Stomach (tissue), 9 donors: Measurements from ENCODE around the gene MMS19. TPM values are rescaled to one million over a fixed set of nuclear protein-coding genes. Genes with fewer than 3 reads are reported as not detected.

Experiments
- DNase-seq, 2 donors: peaks; one replicate each; pipeline versions ENCODE4 v3.0.0 to v3.0.0-alpha.2; 2013 to 2019
- H3K27ac ChIP-seq, 5 donors: fragments of 200-600 bp in 4 of 5; sonication (generic) in 4 of 5; one replicate each; pipeline ENCODE4 v1.5.1; 2013 to 2019; ENCODE audit warnings: mild to moderate bottlenecking in 1 of 5, moderate library complexity in 1 of 5
- H3K27me3 ChIP-seq, 3 donors: fragments of 200-600 bp; sonication (generic); one replicate each; pipeline ENCODE4 v1.5.1; 2017 to 2019; ENCODE audit warnings: mixed run types in 1 of 3
- H3K36me3 ChIP-seq, 4 donors: fragments of 200-600 bp; sonication (generic); 1 replicate in 3 of 4; 2 replicates in 1 of 4; pipeline ENCODE4 v1.5.1; 2016 to 2019
- H3K4me1 ChIP-seq, 4 donors: fragments of 200-600 bp; sonication (generic); one replicate each; pipeline ENCODE4 v1.5.1; 2016 to 2019
- H3K4me3 ChIP-seq, 4 donors: fragments of 200-600 bp; sonication (generic) in 3 of 4; one replicate each; pipeline ENCODE4 v1.5.1; 2016 to 2019; ENCODE audit warnings: mild to moderate bottlenecking in 1 of 4
- H3K9me3 ChIP-seq, 4 donors: fragments of 200-600 bp; sonication (generic); one replicate each; pipeline ENCODE4 v1.5.1; 2016 to 2019
- EP300 ChIP-seq: sonication (generic); formaldehyde crosslinking; IDR thresholded peaks from one replicate; pipeline ENCODE4 v1.6.1; 2017; ENCODE audit warnings: antibody characterized with exemption
- POLR2A ChIP-seq, 4 donors: fragments of 450-650 bp; IDR thresholded peaks; one replicate each; pipeline ENCODE4 v1.6.1; 2016; ENCODE audit warnings: antibody characterized with exemption in 4 of 4, control low read depth in 2 of 4, mild to moderate bottlenecking in 1 of 4, moderate library complexity in 1 of 4
- POLR2AphosphoS5 ChIP-seq, 3 donors: sonication (generic); formaldehyde crosslinking; IDR thresholded peaks; one replicate each; pipeline ENCODE4 v1.6.1; 2016; ENCODE audit warnings: antibody characterized with exemption in 3 of 3
- WGBS, 5 donors: extraction: QIAGEN DNeasy Blood & Tissue Kit in 3 of 5; methylation state at CpG; one replicate each; pipeline versions ENCODE4 v1.1.5 to v1.1.7; 2013 to 2018; 5-methylcytosine and 5-hydroxymethylcytosine counted together
- intact Hi-C: fragments of 100-400 bp; cut with DNase I; formaldehyde crosslinking; loops from one replicate; pipeline ENCODE4 v1.15.1; 2023; ENCODE audit warnings: low total_unique reads
- polyA plus RNA-seq, 3 donors: library from polyadenylated mRNA; stranded (reverse); fragments of 200-250 nt; gene quantifications; one replicate each; pipeline ENCODE4 v1.2.3, GENCODE V29; 2013
- total RNA-seq, 5 donors: library from RNA; depleted of rRNA; stranded (reverse); fragments of >200 nt; gene quantifications; one replicate each; pipeline versions ENCODE4 v1.1.0 to v1.2.3, GENCODE V29; 2014 to 2016
- TF ChIP-seq, protein P1 (sequence below), 7 experiments: fragments of 450-650 bp in 4 of 7; fragments of 200-600 bp in 3 of 7; sonication (generic) in 3 of 7; IDR thresholded peaks; one replicate each; pipeline ENCODE4 v1.5.1; 2016 to 2019; ENCODE audit warnings: antibody characterized with exemption in 7 of 7, control low read depth in 2 of 7, mild to moderate bottlenecking in 1 of 7
- donor health status: healthy with polysubstance abuse.
- donor health status: Bipolar disorder and iron deficiency.
- donor health status: healthy.

MMS19 gene
- total and polyA plus RNA-seq, 8 donors, result 30.9 to 146 (median 58.4) TPM

DNA sequence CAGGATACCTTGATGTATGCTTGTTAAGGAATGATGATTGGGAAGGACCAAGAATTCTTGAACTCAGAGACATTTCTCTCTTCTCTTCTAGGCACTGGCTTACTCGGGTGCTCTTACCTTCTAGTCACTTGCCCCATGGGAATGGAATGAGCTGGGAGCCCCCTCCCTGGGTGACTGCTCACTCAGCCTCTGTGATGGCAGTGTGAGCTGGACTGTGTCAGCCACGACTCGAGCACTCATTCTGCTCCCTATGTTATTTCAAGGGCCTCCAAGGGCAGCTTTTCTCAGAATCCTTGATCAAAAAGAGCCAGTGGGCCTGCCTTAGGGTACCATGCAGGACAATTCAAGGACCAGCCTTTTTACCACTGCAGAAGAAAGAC is 41.5 kb downstream of the MMS19 start:
- no peaks in the 10 kb centered on the region for H3K9me3 ChIP-seq
- WGBS, 5 donors, result 72 to 84% (median 80%) methylated on average over 3 of the region's 3 CpGs
- H3K27ac ChIP-seq, result no peak overlapping the region
- no peak for DNase-seq
- no peak overlapping the region for H3K4me3 ChIP-seq
- no peaks in the 10 kb centered on the region for H3K27me3 ChIP-seq
- no peak for TF ChIP-seq POLR2AphosphoS5 (IDR thresholded peaks at IDR 0.05)
- TF ChIP-seq, protein P1, sequence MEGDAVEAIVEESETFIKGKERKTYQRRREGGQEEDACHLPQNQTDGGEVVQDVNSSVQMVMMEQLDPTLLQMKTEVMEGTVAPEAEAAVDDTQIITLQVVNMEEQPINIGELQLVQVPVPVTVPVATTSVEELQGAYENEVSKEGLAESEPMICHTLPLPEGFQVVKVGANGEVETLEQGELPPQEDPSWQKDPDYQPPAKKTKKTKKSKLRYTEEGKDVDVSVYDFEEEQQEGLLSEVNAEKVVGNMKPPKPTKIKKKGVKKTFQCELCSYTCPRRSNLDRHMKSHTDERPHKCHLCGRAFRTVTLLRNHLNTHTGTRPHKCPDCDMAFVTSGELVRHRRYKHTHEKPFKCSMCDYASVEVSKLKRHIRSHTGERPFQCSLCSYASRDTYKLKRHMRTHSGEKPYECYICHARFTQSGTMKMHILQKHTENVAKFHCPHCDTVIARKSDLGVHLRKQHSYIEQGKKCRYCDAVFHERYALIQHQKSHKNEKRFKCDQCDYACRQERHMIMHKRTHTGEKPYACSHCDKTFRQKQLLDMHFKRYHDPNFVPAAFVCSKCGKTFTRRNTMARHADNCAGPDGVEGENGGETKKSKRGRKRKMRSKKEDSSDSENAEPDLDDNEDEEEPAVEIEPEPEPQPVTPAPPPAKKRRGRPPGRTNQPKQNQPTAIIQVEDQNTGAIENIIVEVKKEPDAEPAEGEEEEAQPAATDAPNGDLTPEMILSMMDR (IDR thresholded peaks at IDR 0.05), result no peak
- no peak for TF ChIP-seq EP300
- no peak for TF ChIP-seq POLR2A (IDR thresholded peaks at IDR 0.05)
- intact Hi-C loops, result no loop called here
- H3K4me1 ChIP-seq, result peaks cover 10 to 32% (median 22%) of the 10 kb centered on the region in 4 donors
- peaks cover 64 to 96% (median 93%) of the 10 kb centered on the region in 4 donors for H3K36me3 ChIP-seq

DNA sequence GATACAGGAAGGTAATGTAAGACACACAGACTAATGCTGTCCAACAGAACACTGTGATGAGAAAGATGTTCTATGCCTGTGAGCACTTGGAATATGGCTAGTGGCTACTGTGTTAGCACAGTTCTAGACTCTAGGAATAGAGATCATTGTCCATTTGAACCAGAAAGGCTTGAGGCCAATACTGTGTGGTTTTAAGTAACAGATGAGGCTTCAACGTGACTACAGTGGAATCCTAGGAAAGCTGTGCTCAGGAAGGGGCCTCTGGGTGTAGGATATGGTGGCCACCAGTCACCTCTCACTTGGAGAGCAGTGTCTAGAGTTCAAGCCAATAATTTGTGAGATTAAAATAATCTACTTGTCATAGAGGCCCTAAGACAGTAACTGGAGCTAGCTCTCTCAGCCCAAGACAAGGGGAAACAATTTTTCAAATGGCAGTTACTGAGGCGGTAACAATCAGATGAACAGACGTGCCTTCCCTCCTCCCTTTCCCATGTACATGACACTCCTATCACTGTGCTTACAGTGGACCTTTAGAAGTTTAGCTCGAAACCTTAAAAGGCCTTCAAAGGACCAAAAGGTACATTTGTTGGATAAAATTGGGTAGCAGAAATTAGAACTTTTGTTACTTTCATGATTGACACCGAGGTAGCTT is 42.1 kb downstream of the MMS19 start:
- no peaks in the 10 kb centered on the region for H3K27me3 ChIP-seq
- peaks cover 10 to 37% (median 24%) of the 10 kb centered on the region in 4 donors for H3K4me1 ChIP-seq
- peaks cover 59 to 95% (median 90%) of the 10 kb centered on the region in 4 donors for H3K36me3 ChIP-seq
- H3K9me3 ChIP-seq, result no peaks in the 10 kb centered on the region
- WGBS, 5 donors, result 62 to 81% (median 73%) methylated on average over 5 of the region's 5 CpGs
- intact Hi-C loops, result no loop called here
- DNase-seq, result no peak
- H3K4me3 ChIP-seq, result no peak overlapping the region
- TF ChIP-seq, protein P1 (IDR thresholded peaks at IDR 0.05), result no peak
- TF ChIP-seq POLR2A (IDR thresholded peaks at IDR 0.05), result no peak
- no peak for TF ChIP-seq POLR2AphosphoS5 (IDR thresholded peaks at IDR 0.05)
- TF ChIP-seq EP300, result no peak
- H3K27ac ChIP-seq, result peak overlapping the region in 1 of 5 donors; percentile 12

DNA sequence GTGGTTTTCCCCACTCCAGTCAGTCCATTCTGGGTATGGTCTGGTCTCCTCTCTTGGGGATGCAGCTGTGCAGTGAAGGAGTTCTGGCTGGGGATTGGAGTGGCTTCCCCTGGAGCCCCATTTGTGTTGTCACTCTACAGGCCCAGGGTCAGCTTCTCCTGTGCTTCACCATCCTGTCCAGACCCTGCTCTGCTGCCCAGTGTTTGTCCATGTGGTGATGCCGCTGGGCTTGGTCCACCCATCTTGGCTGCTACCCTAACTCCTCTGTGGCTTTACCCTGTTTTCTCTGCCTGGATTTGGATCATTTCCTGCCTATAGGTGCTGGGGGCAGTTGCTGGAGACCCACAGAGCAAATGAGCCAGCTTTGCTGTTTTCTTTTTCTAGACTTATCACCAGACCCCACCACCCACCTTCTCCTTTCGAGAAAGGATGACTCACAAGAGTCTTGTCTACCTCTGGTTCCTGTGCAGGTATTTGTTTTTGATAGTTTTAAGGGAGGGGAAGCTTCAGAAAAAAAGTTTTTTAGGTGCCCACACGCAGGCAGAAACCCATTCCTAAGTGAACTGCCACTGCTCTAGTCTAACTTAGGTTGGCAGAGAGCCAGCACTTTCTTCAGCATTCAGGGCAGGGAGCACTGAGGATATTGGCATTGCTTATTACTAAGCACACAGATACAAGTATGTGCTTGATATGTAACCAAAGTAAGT is 43.7 kb downstream of the MMS19 start:
- WGBS, 5 donors, result 41 to 60% (median 45%) methylated on average over 3 of the region's 3 CpGs
- no peaks in the 10 kb centered on the region for H3K27me3 ChIP-seq
- no peak overlapping the region for H3K4me3 ChIP-seq
- no peaks in the 10 kb centered on the region for H3K9me3 ChIP-seq
- peak; percentile 55 to 79 for DNase-seq
- peaks cover 43 to 81% (median 73%) of the 10 kb centered on the region in 4 donors for H3K36me3 ChIP-seq
- peak overlapping the region in 3 of 5 donors; percentile 1 to 27 (median 3) for H3K27ac ChIP-seq
- intact Hi-C loops, result no loop called here
- peaks cover 10 to 49% (median 33%) of the 10 kb centered on the region in 4 donors for H3K4me1 ChIP-seq
- TF ChIP-seq POLR2AphosphoS5 (IDR thresholded peaks at IDR 0.05) (no peak), POLR2A (IDR thresholded peaks at IDR 0.05) (no peak), EP300 (no peak)
- TF ChIP-seq, protein P1 (IDR thresholded peaks at IDR 0.05), result no peak

DNA sequence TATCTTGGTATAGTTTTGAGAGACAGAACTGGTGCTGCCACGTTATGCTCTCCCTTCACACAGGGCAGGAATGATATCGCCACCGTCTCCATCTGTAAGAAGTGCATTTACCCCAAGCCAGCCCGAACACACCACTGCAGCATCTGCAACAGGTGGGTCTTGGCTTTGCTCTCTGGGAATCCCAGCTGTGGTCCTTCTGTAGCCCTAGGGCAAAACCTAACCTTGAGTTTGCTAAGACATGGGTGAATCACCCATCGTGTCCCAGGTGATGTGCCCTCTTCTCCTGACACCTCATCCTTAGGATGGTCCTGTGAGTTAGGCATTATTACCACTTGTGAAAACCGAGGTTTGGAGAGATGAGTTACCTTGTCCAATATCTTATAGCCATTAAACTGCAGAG is 45.9 kb downstream of the MMS19 start:
- H3K9me3 ChIP-seq, result no peaks in the 10 kb centered on the region
- intact Hi-C loops, result no loop called here
- no peak overlapping the region for H3K27ac ChIP-seq
- TF ChIP-seq EP300, result no peak
- no peak for TF ChIP-seq POLR2A (IDR thresholded peaks at IDR 0.05)
- TF ChIP-seq, protein P1 (IDR thresholded peaks at IDR 0.05), result no peak
- TF ChIP-seq POLR2AphosphoS5 (IDR thresholded peaks at IDR 0.05), result no peak
- no peak overlapping the region for H3K4me3 ChIP-seq
- H3K27me3 ChIP-seq, result no peaks in the 10 kb centered on the region
- peaks cover 24 to 70% (median 49%) of the 10 kb centered on the region in 4 donors for H3K4me1 ChIP-seq
- peaks cover 24 to 59% (median 52%) of the 10 kb centered on the region in 4 donors for H3K36me3 ChIP-seq
- WGBS, 5 donors, result 86 to 93% (median 89%) methylated on average over 5 to 6 of the region's 6 CpGs
- no peak for DNase-seq
